GM12891 (cell line): Measurements from ENCODE around the gene SLC24A3.

Experiments used
- PAX5 ChIP-seq: IDR thresholded peaks from 2 replicates; pipeline ENCODE4 v1.6.1; 2011; ENCODE audit warnings: low read length, moderate library complexity, mild to moderate bottlenecking; ENCODE audit not compliant: insufficient read depth, severe bottlenecking
- POLR2A ChIP-seq: IDR thresholded peaks from 2 replicates; pipeline ENCODE4 v1.6.1; 2011; ENCODE audit warnings: low read depth, low read length, control low read depth
- POLR2AphosphoS5 ChIP-seq: IDR thresholded peaks from 2 replicates; pipeline ENCODE4 v1.6.1; 2011; ENCODE audit warnings: low read depth, low read length, control low read depth
- POU2F2 ChIP-seq: IDR thresholded peaks from 2 replicates; pipeline ENCODE4 v1.6.1; 2011; ENCODE audit warnings: low read depth, mild to moderate bottlenecking, control low read depth, low read length, moderate library complexity
- TAF1 ChIP-seq: IDR thresholded peaks from 2 replicates; pipeline ENCODE4 v1.6.1; 2011; ENCODE audit warnings: low read depth, low read length, control low read depth

- no peak for TF ChIP-seq PAX5
- no peak for TF ChIP-seq POLR2A
- no peak for TF ChIP-seq POLR2AphosphoS5
- no peak for TF ChIP-seq POU2F2
- TF ChIP-seq TAF1, result no peak
Measured at GRCh38 chr20:19673575-19673974, 461.1 kb downstream of the SLC24A3 start.
